Mesangial cell (primary cell): ENCODE measurements around the gene POM121L12. TPM values are rescaled to one million over a fixed set of nuclear protein-coding genes. Genes with fewer than 3 reads are reported as not detected.

ENCODE experiments used
- total RNA-seq: library from RNA; depleted of rRNA; stranded (reverse); fragments of >200 nt; gene quantifications from 2 replicates; pipeline ENCODE4 v1.2.3, GENCODE V29; 2015

Gene POM121L12
- total RNA-seq, result not detected in 2 replicates

GRCh38 chr7:53035499-53036412, at the start of gene POM121L12:
Gene POM121L12 (plus strand): TSS chr7:53035633. CDS start chr7:53035672, 39 bp downstream.

